ENCODE results near the gene WDR11. TPM values are rescaled to one million over a fixed set of nuclear protein-coding genes. Genes with fewer than 3 reads are reported as not detected.
A peak's percentile ranks its signal among the peaks of the same experiment; 100 is the strongest.
"Not testable (repeated sequence)": the region's sequence is repeated elsewhere in the genome, so short reads cannot be mapped to it uniquely, and the experiment has no call there.

WDR11 gene
- total RNA-seq, 1 donor from 2014 or later, result 48.2 TPM

- H3K27me3 Mint-ChIP-seq, result no peaks in the 10 kb centered on the region
- no peak overlapping the region for H3K27ac Mint-ChIP-seq
- no peak overlapping the region for H3K4me3 Mint-ChIP-seq
- peaks cover 7% of the 10 kb centered on the region for H3K9me3 Mint-ChIP-seq
- intact Hi-C loops (cut with micrococcal nuclease), result no loop called here
- H3K36me3 Mint-ChIP-seq (ENCODE audit: low read depth), result peaks cover 62% of the 10 kb centered on the region
- H3K4me1 Mint-ChIP-seq, result no peaks in the 10 kb centered on the region
- DNase-seq, result no peak
Measured at GRCh38 chr10:120905268-120905667, 54.1 kb downstream of the WDR11 start.

GRCh38 chr10:120917521-120918250, 66.5 kb downstream of the WDR11 start:
- Mint-ChIP-seq H3K36me3 (ENCODE audit: low read depth) (no peaks in the 10 kb centered on the region), H3K27ac (no peak overlapping the region), H3K4me3 (no peak overlapping the region), H3K9me3 (peaks cover 4% of the 10 kb centered on the region), H3K4me1 (no peaks in the 10 kb centered on the region), H3K27me3 (no peaks in the 10 kb centered on the region)
- intact Hi-C loops (cut with micrococcal nuclease), result no loop called here
- peak; percentile 25 for DNase-seq

GRCh38 chr10:120923886-120924285, 72.7 kb downstream of the WDR11 start:
- H3K4me3 Mint-ChIP-seq; H3K27ac Mint-ChIP-seq; intact Hi-C loops (cut with micrococcal nuclease): not testable (repeated sequence)

GRCh38 chr10:120926611-120927010, 75.4 kb downstream of the WDR11 start:
- H3K4me3 Mint-ChIP-seq, result no peak overlapping the region

More at GRCh38 chr10:120923886-120924285, 72.7 kb downstream of the WDR11 start:
- not testable (repeated sequence) for H3K36me3 Mint-ChIP-seq (ENCODE audit: low read depth); H3K4me1 Mint-ChIP-seq; DNase-seq; H3K9me3 Mint-ChIP-seq; H3K27me3 Mint-ChIP-seq

GRCh38 chr10:120927352-120927751, 76.2 kb downstream of the WDR11 start:
- H3K4me1 Mint-ChIP-seq, result no peaks in the 10 kb centered on the region
- no peaks in the 10 kb centered on the region for H3K27me3 Mint-ChIP-seq
- intact Hi-C loops (cut with micrococcal nuclease), result no loop called here
- no peaks in the 10 kb centered on the region for H3K9me3 Mint-ChIP-seq
- H3K36me3 Mint-ChIP-seq (ENCODE audit: low read depth), result no peaks in the 10 kb centered on the region
- DNase-seq, result no peak
- H3K4me3 Mint-ChIP-seq, result no peak overlapping the region
- no peak overlapping the region for H3K27ac Mint-ChIP-seq

More at GRCh38 chr10:120926611-120927010, 75.4 kb downstream of the WDR11 start:
- no peak for DNase-seq
- no peaks in the 10 kb centered on the region for H3K27me3 Mint-ChIP-seq
- no peak overlapping the region for H3K27ac Mint-ChIP-seq
- H3K4me1 Mint-ChIP-seq, result no peaks in the 10 kb centered on the region
- H3K36me3 Mint-ChIP-seq (ENCODE audit: low read depth), result no peaks in the 10 kb centered on the region
- intact Hi-C loops (cut with micrococcal nuclease), result no loop called here
- no peaks in the 10 kb centered on the region for H3K9me3 Mint-ChIP-seq

- Mint-ChIP-seq H3K27me3 (peaks cover 1% of the 10 kb centered on the region), H3K27ac (no peak overlapping the region), H3K4me3 (no peak overlapping the region), H3K4me1 (no peaks in the 10 kb centered on the region), H3K36me3 (ENCODE audit: low read depth) (no peaks in the 10 kb centered on the region), H3K9me3 (no peaks in the 10 kb centered on the region)
- intact Hi-C loops (cut with micrococcal nuclease), result no loop called here
- DNase-seq, result no peak
Measured at GRCh38 chr10:120929166-120929565, 78.0 kb downstream of the WDR11 start.

- no peaks in the 10 kb centered on the region for H3K9me3 Mint-ChIP-seq
- DNase-seq, result no peak
- intact Hi-C loops (cut with micrococcal nuclease), result no loop called here
- no peaks in the 10 kb centered on the region for H3K4me1 Mint-ChIP-seq
- H3K36me3 Mint-ChIP-seq (ENCODE audit: low read depth), result no peaks in the 10 kb centered on the region
- H3K27me3 Mint-ChIP-seq, result peaks cover 1% of the 10 kb centered on the region
- no peak overlapping the region for H3K4me3 Mint-ChIP-seq
- no peak overlapping the region for H3K27ac Mint-ChIP-seq
Measured at GRCh38 chr10:120931423-120931822, 80.3 kb downstream of the WDR11 start.

- peaks cover 1% of the 10 kb centered on the region for H3K27me3 Mint-ChIP-seq
- H3K9me3 Mint-ChIP-seq, result no peaks in the 10 kb centered on the region
- DNase-seq, result no peak
- intact Hi-C loops (cut with micrococcal nuclease), result no loop called here
- no peaks in the 10 kb centered on the region for H3K36me3 Mint-ChIP-seq (ENCODE audit: low read depth)
- no peaks in the 10 kb centered on the region for H3K4me1 Mint-ChIP-seq
- no peak overlapping the region for H3K4me3 Mint-ChIP-seq
- H3K27ac Mint-ChIP-seq, result no peak overlapping the region
Measured at GRCh38 chr10:120931999-120932398, 80.8 kb downstream of the WDR11 start.

GRCh38 chr10:120938822-120939221, 87.7 kb downstream of the WDR11 start:
- Mint-ChIP-seq H3K4me3 (no peak overlapping the region), H3K36me3 (ENCODE audit: low read depth) (no peaks in the 10 kb centered on the region), H3K27me3 (peaks cover 1% of the 10 kb centered on the region), H3K9me3 (no peaks in the 10 kb centered on the region), H3K27ac (no peak overlapping the region), H3K4me1 (peaks cover 2% of the 10 kb centered on the region)
- DNase-seq, result no peak
- intact Hi-C loops (cut with micrococcal nuclease), result no loop called here

- Mint-ChIP-seq H3K27me3 (no peaks in the 10 kb centered on the region), H3K9me3 (no peaks in the 10 kb centered on the region), H3K4me3 (no peak overlapping the region), H3K4me1 (peaks cover 6% of the 10 kb centered on the region), H3K27ac (no peak overlapping the region), H3K36me3 (ENCODE audit: low read depth) (no peaks in the 10 kb centered on the region)
- intact Hi-C loops (cut with micrococcal nuclease), result no loop called here
- DNase-seq, result no peak
Measured at GRCh38 chr10:120940299-120940900, 89.2 kb downstream of the WDR11 start.

- H3K4me3 Mint-ChIP-seq, result no peak overlapping the region
- intact Hi-C loops (cut with micrococcal nuclease), result no loop called here
- no peak overlapping the region for H3K27ac Mint-ChIP-seq
- no peaks in the 10 kb centered on the region for H3K27me3 Mint-ChIP-seq
- peaks cover 6% of the 10 kb centered on the region for H3K4me1 Mint-ChIP-seq
- DNase-seq, result no peak
- H3K36me3 Mint-ChIP-seq (ENCODE audit: low read depth), result no peaks in the 10 kb centered on the region
- H3K9me3 Mint-ChIP-seq, result no peaks in the 10 kb centered on the region
Measured at GRCh38 chr10:120941501-120941900, 90.3 kb downstream of the WDR11 start.

- Mint-ChIP-seq H3K4me1 (peaks cover 6% of the 10 kb centered on the region), H3K27ac (no peak overlapping the region), H3K4me3 (peak overlapping the region; percentile 21), H3K9me3 (no peaks in the 10 kb centered on the region), H3K36me3 (ENCODE audit: low read depth) (no peaks in the 10 kb centered on the region), H3K27me3 (peaks cover 2% of the 10 kb centered on the region)
- intact Hi-C loops (cut with micrococcal nuclease), result loop anchor here (1.0 to 2.0 kb wide), 3 partner anchors 666 to 944 kb away; no protein-coding TSS in a partner anchor
- DNase-seq, result peak; percentile 93
Measured at GRCh38 chr10:120942806-120943413, 91.7 kb downstream of the WDR11 start.

- H3K27me3 Mint-ChIP-seq, result peaks cover 4% of the 10 kb centered on the region
- no peak for DNase-seq
- no peaks in the 10 kb centered on the region for H3K36me3 Mint-ChIP-seq (ENCODE audit: low read depth)
- intact Hi-C loops (cut with micrococcal nuclease), result loop anchor here (1.0 to 2.0 kb wide), 3 partner anchors 665 to 943 kb away; no protein-coding TSS in a partner anchor
- no peak overlapping the region for H3K27ac Mint-ChIP-seq
- no peak overlapping the region for H3K4me3 Mint-ChIP-seq
- H3K9me3 Mint-ChIP-seq, result no peaks in the 10 kb centered on the region
- peaks cover 6% of the 10 kb centered on the region for H3K4me1 Mint-ChIP-seq
Measured at GRCh38 chr10:120943542-120943941, 92.4 kb downstream of the WDR11 start.

- H3K4me1 Mint-ChIP-seq, result peaks cover 6% of the 10 kb centered on the region
- H3K27ac Mint-ChIP-seq, result no peak overlapping the region
- H3K27me3 Mint-ChIP-seq, result peaks cover 10% of the 10 kb centered on the region
- intact Hi-C loops (cut with micrococcal nuclease), result loop anchor here (5.0 kb wide), 1 partner anchor 958 kb away; no protein-coding TSS in a partner anchor
- no peak for DNase-seq
- H3K9me3 Mint-ChIP-seq, result no peaks in the 10 kb centered on the region
- no peak overlapping the region for H3K4me3 Mint-ChIP-seq
- no peaks in the 10 kb centered on the region for H3K36me3 Mint-ChIP-seq (ENCODE audit: low read depth)
Measured at GRCh38 chr10:120944586-120945125, 93.5 kb downstream of the WDR11 start.

Measured in activated CD4-positive, alpha-beta T cell treated with anti-CD3 and anti-CD28 coated beads, Interleukin-2, amount 10 ng/mL, durations not matched to agents 24 days and 14 days (primary cell).